ENCODE measurements around the gene TACC2.
"Not testable (repeated sequence)": the region's sequence is repeated elsewhere in the genome, so short reads cannot be mapped to it uniquely, and the experiment has no call there.

TACC2 gene

DNA sequence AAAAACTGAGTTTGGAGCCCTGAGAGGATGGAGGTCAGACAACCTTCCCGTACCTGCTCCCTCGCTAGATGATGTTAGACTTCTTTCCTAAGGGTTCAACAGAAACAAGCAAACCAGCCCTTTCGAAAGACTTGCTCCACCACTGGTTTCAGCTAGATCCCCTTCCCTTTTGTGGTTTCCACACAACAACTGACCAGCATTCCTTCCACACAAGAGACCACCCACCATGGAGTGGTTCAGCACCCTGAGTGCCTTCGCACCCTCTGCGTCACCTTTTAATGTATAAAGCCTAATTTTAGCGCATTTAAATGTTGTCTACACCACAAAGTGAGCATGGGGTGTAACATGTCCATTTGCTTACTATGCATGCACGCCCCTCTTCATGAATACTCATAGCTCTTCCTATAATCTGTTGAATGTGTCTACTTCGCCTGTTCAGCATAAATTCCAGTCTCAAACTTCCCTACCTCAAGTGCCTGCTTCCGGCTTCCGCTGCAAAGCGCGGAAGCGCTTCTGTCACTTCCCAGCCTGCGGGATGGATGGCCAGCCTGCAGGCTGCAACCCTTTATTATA is 69.0 kb downstream of the TACC2 start:
- no peak for DNase-seq (ENCODE audit: low read depth)

DNA sequence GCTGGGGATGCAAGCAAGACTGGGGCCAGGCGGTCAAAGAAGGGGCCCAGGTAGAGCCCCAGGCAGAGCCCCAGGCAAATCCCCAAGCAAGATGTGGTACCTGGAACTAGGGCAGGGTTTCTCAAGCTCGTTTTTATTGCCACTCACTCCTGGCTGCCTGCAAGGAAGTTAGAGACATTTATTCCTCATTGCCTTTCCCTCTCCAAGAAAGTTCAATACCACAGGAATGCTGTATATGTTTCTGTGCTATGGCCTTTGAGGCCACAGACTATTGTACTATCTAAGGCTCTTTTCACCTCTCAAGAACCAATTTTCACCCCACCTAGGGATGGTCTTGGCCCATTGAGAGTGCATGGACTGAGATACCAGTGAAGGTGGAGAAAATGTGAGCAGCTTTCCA is 71.3 kb downstream of the TACC2 start:
- DNase-seq (ENCODE audit: low read depth): no peak

DNA sequence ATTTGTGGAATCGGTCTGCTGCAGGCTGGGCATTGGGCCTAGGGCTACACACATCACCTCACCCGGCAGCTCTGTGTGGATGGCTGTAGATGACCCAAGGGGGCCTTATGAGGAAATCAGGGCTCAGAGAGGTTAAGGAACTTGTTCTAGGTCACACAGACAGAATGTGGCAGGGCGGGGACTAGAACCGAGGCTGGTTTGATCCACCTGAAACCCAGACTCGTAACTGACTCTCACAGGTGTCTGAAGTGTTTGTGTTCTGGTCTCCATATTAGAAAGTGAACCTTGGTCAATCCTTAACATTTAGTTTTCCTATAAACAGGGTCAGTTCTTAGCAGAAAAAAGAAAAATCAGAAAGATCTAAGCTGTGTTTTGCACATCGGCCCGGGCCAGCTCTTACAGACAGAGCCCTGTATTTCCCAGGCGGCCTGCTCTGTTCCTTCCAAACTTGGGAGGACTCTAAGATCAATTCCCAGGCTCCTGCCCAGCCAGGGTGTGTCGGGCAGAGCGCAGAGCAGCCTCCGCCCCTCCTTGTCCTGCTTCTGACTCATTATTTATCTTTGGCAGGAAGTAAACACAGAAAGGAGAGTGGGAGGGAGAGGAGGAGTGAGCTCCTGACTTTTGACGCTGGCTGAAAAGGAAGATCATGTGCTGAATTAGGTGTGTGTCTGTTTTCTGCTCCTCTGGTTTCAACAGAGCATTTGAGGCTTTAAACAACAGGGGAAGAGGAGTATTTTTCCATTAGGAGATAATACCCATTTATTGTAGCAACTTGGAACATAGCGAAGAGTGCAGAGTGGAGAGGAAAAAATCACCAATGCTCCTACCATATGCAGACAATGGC is 74.1 kb downstream of the TACC2 start:
- DNase-seq (ENCODE audit: low read depth): peak; percentile 15

DNA sequence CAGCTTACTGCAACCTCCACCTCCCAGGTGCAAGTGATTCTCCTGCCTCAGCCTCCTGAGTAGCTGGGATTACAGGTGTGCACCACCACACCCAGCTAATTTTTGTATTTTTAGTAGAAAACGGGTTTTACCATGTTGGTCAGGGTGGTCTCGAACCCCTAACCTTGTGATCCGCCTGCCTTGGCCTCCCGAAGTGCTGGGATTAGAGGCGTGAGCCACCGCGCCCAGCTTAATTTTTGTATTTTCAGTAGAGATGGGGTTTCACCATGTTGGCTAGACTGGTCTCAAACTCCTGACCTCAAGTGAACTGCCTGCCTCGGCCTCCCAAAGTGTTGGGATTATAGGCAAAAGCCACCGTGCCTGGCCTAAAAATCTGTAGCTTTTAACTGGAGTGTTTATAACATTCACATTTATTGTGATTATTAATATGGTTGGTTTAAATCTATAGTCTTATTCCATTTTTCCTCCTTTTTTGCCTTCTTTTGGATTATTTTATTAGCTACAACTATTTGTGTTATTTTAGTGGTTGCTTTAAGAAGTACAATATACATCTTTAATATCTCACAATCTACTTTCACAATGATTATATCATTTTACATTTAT is 77.5 kb downstream of the TACC2 start:
- not testable (repeated sequence) for DNase-seq (ENCODE audit: low read depth)

DNA sequence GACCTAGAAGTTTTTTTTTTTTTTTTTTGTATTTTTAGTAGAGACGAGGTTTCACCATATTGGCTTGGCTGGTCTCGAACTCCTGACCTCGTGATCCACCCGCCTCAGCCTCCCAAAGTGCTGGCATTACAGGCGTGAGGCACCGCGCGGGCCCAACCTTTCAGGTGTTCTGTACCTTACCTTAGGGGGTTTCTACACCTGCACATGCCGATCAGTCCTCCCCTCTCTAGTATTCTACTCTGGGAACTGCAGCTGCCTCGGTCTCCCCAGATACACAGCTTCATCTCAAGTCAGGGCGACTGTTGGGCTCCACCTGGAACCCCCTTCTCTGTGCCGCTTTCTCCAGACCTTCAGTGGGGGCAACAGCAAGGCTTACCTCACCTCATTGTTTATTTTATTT is 79.9 kb downstream of the TACC2 start:
- no peak for DNase-seq (ENCODE audit: low read depth)

DNA sequence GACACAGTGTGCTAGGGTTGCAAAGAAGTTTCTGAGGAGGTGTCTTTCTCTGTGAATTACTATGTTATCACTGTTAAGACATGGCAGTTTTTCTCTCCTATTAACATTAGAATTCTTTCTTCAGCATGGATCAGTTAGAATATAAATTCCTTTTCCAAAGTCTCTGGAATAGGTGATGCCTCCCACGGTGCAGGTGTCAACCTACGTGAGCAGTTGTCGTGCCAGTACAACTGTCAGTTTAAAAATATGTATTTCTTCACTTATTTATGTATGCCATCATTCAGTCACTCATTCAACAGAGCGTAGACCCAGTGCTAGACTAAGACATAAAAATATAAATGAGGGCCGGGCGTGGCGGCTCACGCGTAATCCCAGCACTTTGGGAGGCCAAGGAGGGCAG is 83.5 kb downstream of the TACC2 start:
- no peak for DNase-seq (ENCODE audit: low read depth)

DNA sequence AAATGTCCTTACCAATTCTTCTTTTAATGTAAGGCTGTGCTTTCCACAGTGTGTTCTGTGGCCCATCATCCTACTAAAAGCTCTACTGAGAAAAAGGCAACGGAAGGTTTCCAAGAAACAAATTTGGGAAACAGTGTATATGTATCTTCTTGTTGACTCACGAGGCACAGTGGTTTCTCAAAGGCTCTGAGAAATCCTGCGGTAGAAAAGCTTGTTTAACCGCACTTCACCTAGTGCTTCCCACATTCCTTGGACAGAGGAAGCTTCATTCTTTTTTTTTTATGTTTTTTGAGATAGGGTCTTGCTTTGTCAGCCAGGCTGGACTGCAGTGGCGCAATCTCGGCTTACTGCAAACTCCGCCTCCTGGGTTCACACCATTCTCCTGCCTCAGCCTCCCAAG is 84.5 kb downstream of the TACC2 start:
- DNase-seq (ENCODE audit: low read depth): no peak

DNA sequence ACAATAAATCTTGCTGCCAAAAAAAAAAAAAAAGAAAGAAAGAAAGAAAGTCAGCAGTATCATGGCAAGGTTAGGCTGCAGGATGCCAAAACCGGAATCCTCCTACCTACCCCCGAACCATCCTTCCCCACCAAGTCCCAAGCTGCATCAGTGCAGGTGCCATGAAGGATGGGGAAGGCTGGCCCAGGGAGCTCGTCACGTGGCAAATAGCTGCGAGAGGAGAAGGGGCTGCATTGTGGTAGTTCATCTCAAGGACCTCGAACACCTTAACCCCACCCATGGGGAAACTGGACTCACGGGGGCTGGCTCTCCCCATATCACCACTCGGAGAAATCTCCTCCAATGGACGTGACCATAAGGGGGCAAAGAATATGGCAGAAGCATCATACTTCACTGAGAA is 86.2 kb downstream of the TACC2 start:
- DNase-seq (ENCODE audit: low read depth): no peak

DNA sequence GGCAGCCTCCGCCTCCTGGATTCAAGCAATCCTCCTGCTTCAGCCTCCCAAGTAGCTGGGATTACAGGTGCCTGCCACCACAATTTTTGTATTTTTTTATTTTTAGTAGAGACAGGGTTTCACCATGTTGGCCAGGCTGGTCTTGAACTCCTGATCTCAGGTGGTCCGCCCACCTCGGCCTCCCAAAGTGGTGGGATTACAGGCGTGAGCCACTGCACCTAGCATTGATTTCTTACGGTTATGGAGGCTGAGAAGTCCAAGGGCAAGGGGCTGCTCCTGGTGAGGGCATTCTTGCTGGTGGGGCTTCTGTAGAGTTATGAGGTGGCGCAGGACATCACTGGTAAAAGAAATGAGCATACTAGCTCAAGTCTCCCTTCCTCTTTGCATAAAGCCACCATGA is 86.9 kb downstream of the TACC2 start:
- not testable (repeated sequence) for DNase-seq (ENCODE audit: low read depth)

DNA sequence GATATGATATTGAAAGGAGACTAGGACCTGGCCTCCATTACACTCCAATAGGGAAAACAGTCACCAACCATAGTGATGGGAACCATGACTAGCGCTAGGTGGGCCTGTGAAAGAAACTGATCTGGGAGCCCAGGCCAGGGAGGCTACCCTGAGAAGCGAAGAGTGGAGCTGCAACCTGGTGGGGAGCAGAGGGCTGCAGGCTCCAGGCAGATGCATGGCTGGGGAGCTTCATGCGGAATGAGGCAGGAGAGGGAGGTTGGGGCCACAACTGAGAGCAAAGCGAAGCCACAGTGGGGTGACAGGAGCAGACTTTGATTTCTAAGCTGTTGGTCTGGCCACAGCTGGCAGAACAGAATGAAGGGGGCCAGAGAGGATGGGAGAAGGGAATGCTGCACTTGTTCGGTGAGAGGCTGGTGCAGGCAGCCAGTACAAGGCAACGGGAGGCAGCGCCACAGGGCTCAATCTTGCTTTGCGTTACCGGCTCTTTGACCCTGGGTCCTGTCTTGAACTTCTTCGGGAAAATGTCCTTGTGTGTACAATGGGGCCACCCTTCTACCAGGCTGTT is 88.4 kb downstream of the TACC2 start:
- DNase-seq (ENCODE audit: low read depth): no peak

DNA sequence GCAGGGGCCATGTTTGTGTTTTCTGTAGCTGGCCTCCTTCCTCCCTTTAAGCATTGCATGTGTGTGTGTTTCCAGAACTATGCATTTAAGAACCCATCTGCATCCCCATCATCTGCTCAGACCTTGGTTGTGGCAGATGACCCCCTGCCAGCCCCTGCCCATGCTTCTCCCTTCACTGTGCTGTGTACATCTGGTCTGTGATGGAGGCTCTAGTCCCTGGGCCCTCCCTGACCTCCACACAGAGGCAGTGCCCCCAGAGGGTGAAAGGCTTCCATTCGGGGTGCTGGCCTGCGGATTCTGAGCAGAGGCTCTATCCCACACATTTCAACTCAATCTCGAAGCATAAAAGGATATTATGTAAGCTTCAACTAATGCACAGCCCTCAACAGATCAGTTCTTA is 89.4 kb downstream of the TACC2 start:
- no peak for DNase-seq (ENCODE audit: low read depth)

DNA sequence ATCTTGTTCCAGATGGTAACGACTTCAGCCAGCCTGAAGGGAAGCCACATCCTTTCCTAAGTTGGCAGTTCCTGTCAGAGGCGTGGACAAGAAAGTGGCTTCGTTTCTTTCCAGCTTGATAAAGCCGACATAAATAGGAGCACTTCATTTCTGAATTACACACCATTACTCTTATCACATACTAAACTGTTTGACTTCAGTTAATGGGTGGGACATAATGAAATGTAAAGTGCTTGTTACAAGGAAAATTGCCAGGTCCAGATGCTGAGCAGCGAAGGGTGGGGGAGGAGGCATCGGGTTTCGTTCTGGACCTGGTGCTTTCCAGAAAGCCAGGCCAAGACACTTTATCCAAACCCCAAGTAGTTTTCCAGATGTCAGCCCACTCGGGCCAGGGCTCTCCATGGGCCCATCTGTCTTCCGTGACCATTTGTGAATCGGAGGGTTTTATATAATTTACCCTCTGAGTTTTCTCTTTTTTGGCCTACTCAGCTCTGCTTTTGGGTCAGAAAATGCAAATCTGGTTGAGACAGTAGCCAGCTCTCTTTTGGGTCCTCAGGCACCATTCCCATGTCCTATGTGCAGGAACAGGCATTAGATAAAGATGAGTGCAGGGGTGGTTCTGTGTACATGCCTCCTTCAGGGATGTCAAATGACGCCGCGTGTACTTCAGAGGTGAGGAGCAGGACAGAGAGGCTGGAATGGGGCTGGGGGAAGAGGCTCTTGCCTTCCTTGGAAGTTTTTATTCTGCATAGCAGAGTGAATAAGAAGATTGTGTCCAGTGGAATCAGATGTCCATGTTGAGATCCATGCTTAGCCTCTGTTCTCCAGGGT is 90.2 kb downstream of the TACC2 start:
- no peak for DNase-seq (ENCODE audit: low read depth)

DNA sequence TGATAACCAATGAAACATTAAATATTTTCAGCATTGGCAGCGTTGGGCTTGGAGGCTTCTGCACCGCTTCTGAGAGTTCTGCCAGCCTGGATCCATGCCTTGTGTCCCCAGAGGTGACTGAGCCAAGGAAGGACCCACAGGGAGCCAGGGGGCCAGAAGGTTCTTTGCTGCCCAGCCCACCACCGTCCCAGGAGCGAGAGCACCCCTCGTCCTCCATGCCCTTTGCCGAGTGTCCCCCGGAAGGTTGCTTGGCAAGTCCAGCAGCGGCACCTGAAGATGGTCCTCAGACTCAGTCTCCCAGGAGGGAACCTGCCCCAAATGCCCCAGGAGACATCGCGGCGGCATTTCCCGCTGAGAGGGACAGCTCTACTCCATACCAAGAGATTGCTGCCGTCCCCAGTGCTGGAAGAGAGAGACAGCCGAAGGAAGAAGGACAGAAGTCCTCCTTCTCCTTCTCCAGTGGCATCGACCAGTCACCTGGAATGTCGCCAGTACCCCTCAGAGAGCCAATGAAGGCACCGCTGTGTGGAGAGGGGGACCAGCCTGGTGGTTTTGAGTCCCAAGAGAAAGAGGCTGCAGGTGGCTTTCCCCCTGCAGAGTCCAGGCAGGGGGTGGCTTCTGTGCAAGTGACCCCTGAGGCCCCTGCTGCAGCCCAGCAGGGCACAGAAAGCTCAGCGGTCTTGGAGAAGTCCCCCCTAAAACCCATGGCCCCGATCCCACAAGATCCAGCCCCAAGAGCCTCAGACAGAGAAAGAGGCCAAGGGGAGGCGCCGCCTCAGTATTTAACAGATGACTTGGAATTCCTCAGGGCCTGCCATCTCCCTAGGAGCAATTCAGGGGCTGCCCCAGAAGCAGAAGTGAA is 93.9 kb downstream of the TACC2 start:
- no peak for DNase-seq (ENCODE audit: low read depth)

DNA sequence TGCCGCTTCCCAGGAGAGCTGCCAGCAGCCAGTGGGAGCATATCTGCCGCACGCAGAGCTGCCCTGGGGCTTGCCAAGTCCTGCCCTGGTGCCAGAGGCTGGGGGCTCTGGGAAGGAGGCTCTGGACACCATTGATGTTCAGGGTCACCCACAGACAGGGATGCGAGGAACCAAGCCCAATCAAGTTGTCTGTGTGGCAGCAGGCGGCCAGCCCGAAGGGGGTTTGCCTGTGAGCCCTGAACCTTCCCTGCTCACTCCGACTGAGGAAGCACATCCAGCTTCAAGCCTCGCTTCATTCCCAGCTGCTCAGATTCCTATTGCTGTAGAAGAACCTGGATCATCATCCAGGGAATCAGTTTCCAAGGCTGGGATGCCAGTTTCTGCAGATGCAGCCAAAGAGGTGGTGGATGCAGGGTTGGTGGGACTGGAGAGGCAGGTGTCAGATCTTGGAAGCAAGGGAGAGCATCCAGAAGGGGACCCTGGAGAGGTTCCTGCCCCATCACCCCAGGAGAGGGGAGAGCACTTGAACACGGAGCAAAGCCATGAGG is 94.6 kb downstream of the TACC2 start:
- DNase-seq (ENCODE audit: low read depth): no peak

DNA sequence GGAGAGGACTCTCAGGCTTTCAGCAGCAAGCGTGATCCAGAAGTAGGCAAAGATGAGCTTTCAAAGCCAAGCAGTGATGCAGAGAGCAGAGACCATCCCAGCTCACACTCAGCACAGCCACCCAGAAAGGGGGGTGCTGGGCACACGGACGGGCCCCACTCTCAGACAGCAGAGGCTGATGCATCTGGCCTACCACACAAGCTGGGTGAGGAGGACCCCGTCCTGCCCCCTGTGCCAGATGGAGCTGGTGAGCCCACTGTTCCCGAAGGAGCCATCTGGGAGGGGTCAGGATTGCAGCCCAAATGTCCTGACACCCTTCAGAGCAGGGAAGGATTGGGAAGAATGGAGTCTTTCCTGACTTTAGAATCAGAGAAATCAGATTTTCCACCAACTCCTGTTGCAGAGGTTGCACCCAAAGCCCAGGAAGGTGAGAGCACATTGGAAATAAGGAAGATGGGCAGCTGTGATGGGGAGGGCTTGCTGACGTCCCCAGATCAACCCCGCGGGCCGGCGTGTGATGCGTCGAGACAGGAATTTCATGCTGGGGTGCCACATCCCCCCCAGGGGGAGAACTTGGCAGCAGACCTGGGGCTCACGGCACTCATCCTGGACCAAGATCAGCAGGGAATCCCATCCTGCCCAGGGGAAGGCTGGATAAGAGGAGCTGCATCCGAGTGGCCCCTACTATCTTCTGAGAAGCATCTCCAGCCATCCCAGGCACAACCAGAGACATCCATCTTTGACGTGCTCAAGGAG is 95.5 kb downstream of the TACC2 start:
- no peak for DNase-seq (ENCODE audit: low read depth)

DNA sequence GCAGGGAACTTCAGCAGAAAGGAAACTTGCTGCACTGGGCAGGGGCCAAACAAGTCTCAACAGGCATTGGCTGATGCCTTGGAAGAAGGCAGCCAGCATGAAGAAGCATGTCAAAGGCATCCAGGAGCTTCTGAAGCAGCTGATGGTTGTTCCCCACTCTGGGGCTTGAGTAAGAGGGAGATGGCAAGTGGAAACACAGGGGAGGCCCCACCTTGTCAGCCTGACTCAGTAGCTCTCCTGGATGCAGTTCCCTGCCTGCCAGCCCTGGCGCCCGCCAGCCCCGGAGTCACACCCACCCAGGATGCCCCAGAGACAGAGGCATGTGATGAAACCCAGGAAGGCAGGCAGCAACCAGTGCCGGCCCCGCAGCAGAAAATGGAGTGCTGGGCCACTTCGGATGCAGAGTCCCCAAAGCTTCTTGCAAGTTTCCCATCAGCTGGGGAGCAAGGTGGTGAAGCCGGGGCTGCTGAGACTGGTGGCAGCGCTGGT is 96.5 kb downstream of the TACC2 start:
- no peak for DNase-seq (ENCODE audit: low read depth)

DNA sequence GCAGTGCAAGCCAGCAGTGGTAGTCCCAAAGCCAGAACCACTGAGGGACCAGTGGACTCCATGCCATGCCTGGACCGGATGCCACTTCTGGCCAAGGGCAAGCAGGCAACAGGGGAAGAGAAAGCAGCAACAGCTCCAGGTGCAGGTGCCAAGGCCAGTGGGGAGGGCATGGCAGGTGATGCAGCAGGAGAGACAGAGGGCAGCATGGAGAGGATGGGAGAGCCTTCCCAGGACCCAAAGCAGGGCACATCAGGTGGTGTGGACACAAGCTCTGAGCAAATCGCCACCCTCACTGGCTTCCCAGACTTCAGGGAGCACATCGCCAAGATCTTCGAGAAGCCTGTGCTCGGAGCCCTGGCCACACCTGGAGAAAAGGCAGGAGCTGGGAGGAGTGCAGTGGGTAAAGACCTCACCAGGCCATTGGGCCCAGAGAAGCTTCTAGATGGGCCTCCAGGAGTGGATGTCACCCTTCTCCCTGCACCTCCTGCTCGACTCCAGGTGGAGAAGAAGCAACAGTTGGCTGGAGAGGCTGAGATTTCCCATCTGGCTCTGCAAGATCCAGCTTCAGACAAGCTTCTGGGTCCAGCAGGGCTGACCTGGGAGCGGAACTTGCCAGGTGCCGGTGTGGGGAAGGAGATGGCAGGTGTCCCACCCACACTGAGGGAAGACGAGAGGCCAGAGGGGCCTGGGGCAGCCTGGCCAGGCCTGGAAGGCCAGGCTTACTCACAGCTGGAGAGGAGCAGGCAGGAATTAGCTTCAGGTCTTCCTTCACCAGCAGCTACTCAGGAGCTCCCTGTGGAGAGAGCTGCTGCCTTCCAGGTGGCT is 97.7 kb downstream of the TACC2 start:
- no peak for DNase-seq (ENCODE audit: low read depth)

DNA sequence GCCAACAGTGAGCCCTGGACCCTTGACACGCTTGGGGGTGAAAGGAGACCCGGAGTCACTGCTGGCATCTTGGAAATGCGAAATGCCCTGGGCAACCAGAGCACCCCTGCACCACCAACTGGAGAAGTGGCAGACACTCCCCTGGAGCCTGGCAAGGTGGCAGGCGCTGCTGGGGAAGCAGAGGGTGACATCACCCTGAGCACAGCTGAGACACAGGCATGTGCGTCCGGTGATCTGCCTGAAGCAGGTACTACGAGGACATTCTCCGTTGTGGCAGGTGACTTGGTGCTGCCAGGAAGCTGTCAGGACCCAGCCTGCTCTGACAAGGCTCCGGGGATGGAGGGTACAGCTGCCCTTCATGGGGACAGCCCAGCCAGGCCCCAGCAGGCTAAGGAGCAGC is 98.5 kb downstream of the TACC2 start:
- DNase-seq (ENCODE audit: low read depth): no peak
